PFSK-1 (cell line): ENCODE results near the gene CACNA2D4.

ENCODE experiments used
- FOXP2 ChIP-seq: optimal IDR thresholded peaks from 2 replicates; pipeline ENCODE3; 2011; ENCODE audit warnings: borderline replicate concordance, control low read depth, inconsistent platforms; ENCODE audit not compliant: insufficient read depth; ENCODE audit errors: extremely low read length, extremely low read depth
- POLR2AphosphoS5 ChIP-seq: IDR thresholded peaks from 2 replicates; pipeline ENCODE4 v1.6.1; 2012; ENCODE audit warnings: low read depth, mild to moderate bottlenecking, control low read depth, low read length, moderate library complexity
- SIN3A ChIP-seq: IDR thresholded peaks from 2 replicates; pipeline ENCODE4 v1.6.1; 2012; ENCODE audit warnings: mild to moderate bottlenecking, low read length, moderate library complexity, borderline replicate concordance; ENCODE audit not compliant: insufficient read depth
- TAF1 ChIP-seq: IDR thresholded peaks from 2 replicates; pipeline ENCODE4 v1.6.1; 2012; ENCODE audit warnings: low read length, control low read depth, borderline replicate concordance; ENCODE audit not compliant: insufficient read depth
- TF ChIP-seq, protein P1 (sequence below), 2 experiments: IDR thresholded peaks; 2 replicates each; pipeline versions ENCODE4 v1.6.1 to v1.8.0; 2011 to 2012; ENCODE audit warnings: low read depth in 2 of 2, low read length in 2 of 2, control low read depth in 1 of 2, inconsistent platforms in 1 of 2, mild to moderate bottlenecking in 1 of 2, moderate library complexity in 1 of 2; ENCODE audit not compliant: insufficient read depth in 1 of 2

The CACNA2D4 gene

DNA sequence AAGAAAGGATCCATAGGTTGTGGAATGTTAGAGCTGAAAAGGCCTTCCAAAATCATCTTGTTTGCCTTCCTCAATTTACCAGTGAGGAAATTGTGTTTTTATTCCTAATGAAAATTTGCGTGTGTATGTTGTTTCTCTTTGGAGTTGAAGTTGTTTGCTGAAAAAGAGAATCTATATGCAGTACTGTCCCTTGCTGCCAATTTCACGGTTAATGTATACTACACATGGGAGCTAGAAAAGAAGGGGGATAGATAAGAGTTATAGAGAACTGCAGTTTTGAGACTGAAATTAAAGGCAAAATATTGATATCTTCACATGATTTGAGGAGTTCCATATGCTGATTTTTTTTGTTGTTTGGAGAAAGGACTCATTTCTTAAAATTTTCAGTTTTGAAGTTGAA lies 160.1 kb downstream of the CACNA2D4 start:
- TF ChIP-seq POLR2AphosphoS5: no peak

DNA sequence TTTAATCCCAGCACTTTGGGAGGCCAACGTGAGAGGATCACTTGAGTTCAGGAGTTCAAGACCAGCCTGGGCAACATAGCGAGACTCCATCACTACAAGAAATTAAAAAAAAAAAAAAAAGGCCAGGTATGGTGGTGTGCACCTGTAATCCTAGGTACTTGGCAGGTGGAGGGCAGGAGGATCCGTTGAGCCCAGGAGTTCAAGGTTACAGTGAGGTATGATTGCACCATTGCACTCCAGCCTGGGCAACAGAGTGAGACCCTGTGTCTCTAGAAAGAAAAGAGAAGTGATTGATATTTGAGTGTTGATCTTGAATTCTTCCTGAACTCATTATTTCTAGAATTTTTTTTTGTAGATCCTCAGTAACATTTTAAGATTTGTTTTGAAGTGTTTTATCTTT lies 168.2 kb downstream of the CACNA2D4 start:
- no peak for TF ChIP-seq POLR2AphosphoS5
- TF ChIP-seq TAF1: no peak
- no peak for TF ChIP-seq FOXP2
- TF ChIP-seq, protein P1, sequence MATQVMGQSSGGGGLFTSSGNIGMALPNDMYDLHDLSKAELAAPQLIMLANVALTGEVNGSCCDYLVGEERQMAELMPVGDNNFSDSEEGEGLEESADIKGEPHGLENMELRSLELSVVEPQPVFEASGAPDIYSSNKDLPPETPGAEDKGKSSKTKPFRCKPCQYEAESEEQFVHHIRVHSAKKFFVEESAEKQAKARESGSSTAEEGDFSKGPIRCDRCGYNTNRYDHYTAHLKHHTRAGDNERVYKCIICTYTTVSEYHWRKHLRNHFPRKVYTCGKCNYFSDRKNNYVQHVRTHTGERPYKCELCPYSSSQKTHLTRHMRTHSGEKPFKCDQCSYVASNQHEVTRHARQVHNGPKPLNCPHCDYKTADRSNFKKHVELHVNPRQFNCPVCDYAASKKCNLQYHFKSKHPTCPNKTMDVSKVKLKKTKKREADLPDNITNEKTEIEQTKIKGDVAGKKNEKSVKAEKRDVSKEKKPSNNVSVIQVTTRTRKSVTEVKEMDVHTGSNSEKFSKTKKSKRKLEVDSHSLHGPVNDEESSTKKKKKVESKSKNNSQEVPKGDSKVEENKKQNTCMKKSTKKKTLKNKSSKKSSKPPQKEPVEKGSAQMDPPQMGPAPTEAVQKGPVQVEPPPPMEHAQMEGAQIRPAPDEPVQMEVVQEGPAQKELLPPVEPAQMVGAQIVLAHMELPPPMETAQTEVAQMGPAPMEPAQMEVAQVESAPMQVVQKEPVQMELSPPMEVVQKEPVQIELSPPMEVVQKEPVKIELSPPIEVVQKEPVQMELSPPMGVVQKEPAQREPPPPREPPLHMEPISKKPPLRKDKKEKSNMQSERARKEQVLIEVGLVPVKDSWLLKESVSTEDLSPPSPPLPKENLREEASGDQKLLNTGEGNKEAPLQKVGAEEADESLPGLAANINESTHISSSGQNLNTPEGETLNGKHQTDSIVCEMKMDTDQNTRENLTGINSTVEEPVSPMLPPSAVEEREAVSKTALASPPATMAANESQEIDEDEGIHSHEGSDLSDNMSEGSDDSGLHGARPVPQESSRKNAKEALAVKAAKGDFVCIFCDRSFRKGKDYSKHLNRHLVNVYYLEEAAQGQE (IDR thresholded peaks at IDR 0.05; ENCODE audit: insufficient read depth in 1 of 2, low read depth in 2 of 2, low read length in 2 of 2): no peak
- TF ChIP-seq SIN3A: no peak

DNA sequence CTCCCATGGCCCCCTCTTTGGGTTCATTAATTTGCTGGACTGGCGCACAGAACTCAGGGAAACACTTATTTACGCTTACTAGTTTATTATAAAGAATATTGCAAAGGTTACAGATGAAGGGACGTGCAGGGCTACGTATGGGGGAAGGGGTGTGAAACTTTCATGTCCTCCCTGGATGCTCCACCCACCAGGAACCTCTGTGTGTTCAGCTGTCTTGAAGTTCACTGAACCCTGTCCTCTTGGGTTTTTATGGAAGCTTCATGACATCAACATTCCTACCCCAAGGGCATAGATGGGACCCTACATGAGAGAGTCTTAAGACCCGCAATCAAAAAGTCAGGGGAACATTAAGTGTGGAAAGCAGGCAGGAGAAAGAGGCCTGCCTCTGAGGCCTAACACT lies 169.4 kb downstream of the CACNA2D4 start:
- TF ChIP-seq TAF1 (no peak), FOXP2 (no peak), SIN3A (no peak), POLR2AphosphoS5 (no peak)
- TF ChIP-seq, protein P1 (IDR thresholded peaks at IDR 0.05; ENCODE audit: insufficient read depth in 1 of 2, low read depth in 2 of 2, low read length in 2 of 2): no peak

DNA sequence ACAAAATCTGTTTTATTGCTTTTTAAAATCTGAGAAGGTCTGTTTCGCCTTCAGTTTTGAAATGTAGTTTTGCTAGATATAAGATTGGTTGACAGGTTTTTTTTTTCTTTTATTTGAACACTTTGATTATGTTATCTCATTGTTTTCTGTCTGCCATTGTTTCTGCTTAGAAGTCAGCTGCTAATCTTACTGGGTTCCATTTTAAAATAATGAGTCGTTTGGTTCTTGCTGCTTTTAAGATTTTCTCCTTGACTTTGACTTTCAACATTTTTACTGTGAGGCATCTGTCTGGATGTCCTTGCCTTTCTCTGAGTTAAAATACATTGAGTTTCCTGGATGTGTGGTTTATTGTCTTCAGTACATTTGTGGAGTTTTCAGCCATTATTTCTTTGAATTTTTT lies 170.8 kb downstream of the CACNA2D4 start:
- no peak for TF ChIP-seq POLR2AphosphoS5
- TF ChIP-seq TAF1: no peak
- TF ChIP-seq FOXP2: no peak

DNA sequence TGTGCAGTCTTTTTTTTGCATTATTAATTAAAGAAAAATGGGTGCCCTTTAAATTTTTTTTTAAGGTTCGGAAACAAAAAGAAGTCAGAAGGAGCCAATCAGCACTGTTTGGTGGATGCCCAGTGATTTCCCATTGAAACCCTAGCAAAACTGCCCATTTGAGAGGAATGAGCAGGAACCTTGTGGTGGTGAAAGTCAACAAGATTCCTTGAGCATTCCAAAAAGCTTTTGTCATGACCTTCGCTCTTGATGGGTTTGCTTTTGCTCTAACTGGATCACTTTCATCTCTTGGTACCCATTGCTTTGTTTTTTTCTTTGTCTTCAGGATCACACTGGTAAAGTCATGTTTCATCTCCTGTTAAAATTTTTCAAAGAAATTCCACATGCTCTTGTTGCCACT lies 173.5 kb downstream of the CACNA2D4 start:
- TF ChIP-seq SIN3A (no peak), TAF1 (no peak), FOXP2 (no peak), POLR2AphosphoS5 (no peak)
- TF ChIP-seq, protein P1 (IDR thresholded peaks at IDR 0.05; ENCODE audit: insufficient read depth in 1 of 2, low read depth in 2 of 2, low read length in 2 of 2): no peak
